HG03469 (cell line): ENCODE measurements around the gene OR2A25.
A peak's percentile ranks its signal among the peaks of the same experiment; 100 is the strongest.
"Not testable (repeated sequence)": the region's sequence is repeated elsewhere in the genome, so short reads cannot be mapped to it uniquely, and the experiment has no call there.

ENCODE experiments used
- ATAC-seq: cut with Tn5 transposase; IDR thresholded peaks from one replicate; pipeline ENCODE4 v1.9.1; 2021; ENCODE audit warnings: mild to moderate bottlenecking, moderate library complexity, moderate number of reproducible peaks; ENCODE audit not compliant: unreplicated experiment

OR2A25 gene, protein sequence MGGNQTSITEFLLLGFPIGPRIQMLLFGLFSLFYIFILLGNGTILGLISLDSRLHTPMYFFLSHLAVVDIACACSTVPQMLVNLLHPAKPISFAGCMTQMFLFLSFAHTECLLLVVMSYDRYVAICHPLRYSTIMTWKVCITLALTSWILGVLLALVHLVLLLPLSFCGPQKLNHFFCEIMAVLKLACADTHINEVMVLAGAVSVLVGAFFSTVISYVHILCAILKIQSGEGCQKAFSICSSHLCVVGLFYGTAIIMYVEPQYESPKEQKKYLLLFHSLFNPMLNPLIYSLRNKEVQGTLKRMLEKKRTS

DNA sequence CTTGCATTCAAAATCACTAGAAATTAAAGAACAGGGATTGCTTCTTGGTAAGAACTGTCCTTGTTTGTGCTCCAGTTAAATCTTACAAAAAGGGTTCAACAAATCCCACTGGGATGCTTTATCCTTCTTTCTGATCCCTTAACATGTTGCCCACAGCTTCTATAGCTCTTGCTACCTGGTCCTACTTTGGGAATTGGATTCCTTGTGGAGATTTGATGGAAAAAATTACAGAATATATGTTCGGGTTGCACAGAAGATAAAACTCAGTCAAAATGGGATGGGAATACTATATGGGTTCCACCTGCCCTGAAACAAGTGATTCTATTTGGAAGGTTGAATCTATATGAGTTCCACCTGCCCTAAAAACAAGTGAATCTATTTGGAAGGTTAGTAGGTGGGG, at the start of gene OR2A25:
TSS of gene OR2A25 (plus strand) at position 301 of the 400 bp plus-strand sequence. CDS start 4,409 bp downstream, outside the sequence.
- ATAC-seq, result no peak

DNA sequence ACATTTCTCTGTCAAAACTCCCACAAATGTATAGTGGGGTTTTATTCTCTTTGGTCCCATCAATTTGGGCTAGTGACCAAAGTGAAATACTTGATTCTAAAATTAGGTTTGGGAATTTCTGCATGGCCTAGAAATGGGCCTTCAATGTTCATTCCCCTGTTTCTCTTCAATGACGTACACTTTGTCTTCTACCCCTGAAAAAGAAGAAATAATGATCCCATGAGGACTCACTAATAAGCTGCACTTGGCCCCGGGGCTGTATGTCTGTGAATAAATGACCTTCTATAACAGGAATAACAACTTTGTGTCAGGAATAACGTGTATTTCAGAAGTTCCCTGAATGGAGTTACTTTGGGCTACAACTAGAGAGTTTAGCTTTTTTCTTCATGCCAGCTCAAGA, 49.3 kb upstream of the OR2A25 start:
- ATAC-seq, result no peak

DNA sequence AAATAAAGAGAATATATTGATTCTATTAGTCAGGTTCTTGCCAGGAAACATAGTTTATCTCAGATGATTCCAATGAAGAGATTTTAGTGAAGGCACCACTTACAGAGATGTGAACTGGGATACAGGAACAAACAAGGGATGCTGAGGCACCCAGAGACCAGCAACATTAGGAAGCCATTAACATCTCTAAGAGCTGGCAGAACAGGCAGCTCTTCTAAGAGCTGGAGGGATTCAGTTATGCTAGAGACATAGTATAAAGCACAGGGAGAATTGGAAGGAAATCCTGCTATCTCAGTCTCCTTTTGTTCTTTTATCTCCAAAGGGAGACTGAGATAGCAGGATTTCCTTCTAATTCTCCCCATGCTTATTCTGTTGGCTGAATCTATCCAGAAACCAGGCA, 47.4 kb upstream of the OR2A25 start:
- ATAC-seq, result no peak

DNA sequence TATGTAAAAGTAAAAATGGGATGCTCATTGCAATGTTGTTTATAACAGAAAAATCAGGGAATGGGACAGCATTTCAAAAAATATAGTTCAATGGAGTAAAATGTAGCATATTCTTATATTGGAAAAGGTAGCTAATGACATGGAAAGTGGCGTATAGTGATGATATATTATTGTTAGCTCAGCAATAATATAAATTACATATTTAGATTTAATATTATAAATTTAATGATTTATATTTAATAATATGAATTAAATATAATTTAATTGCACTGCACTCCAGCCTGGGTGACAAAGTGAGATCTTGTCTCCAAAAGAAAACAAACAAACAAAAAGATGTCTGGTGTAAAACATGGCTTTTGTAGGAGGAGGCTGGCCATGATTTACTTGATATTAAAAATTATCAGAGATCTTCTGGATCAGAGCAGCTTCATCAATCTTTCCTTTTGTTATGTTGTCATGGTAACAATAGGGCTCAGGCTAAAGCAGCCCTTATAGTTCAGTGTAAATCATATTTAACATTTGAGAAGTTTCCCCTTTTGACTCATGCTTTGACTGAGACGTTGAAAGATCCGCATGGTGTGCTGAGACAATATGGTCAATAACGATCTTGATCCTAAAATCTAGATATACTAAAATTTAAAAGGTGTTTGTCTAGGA, 46.3 kb upstream of the OR2A25 start:
- no peak for ATAC-seq

DNA sequence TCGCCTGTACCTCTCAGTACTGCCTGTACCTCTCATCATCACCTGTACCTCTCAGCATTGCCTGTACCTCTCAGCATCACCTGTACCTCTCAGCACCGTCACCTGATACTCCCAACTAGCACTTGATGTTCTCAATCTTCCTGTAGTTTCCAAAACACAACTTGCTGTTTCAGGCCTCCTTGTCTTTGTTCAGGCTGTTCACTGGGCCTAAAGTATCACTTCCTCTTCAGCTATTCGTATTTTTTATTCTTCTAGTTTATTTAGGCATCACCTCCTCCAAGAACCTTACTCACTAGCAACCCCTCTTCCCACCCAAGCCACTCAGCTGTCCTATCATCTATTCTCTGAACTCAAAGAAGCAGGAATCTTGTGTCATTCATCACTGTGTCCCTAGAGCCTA, 45.4 kb upstream of the OR2A25 start:
- no peak for ATAC-seq

DNA sequence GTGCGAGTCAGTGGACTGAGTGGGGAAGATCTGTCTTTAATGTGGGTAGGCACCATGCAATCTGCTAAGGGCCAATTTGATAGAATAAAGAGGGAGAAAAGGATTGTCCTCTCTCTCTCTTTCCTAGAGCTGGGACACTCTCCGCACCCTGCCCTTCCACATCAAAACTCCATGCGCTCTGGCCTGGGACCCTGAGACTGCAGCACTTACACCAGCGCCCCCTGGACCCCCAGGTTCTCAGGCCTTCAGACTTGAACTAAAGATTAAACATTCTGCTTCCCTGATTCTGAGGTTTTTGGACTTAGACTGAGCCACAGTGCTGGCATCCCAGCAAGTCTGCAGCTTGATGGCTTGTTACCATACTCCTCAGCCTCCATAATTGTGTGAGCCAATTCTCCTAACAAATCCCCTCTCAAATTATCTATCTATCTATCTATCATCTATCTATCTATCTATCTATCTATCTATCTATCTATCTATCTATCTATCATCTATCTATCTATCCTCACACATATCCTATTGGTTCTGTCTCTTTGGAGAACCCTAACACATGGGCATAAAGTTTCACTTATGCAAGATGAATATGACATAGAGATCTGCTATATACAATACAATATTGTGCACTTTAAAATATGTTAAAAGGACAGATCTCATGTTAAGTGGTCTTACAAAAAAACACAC, 43.3 kb upstream of the OR2A25 start:
- no peak for ATAC-seq

DNA sequence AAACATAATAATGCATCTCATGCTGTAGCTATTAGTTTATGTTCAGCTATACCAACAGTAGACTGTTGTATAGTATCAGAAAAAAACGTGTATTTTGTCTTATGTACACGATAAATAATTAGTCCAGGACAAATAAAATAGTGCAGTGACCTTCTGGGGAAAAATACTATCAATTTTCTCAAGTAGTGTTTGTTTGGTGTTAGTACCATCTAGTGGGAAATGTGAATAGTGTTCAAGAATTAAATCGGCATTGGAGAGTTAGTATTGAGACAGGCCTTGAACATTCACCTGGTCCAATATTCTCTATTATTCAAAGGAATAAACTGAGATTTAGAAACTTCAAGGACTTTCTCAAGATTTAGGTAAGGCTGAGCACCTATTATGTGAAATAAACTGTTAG, 42.5 kb upstream of the OR2A25 start:
- ATAC-seq, result no peak

DNA sequence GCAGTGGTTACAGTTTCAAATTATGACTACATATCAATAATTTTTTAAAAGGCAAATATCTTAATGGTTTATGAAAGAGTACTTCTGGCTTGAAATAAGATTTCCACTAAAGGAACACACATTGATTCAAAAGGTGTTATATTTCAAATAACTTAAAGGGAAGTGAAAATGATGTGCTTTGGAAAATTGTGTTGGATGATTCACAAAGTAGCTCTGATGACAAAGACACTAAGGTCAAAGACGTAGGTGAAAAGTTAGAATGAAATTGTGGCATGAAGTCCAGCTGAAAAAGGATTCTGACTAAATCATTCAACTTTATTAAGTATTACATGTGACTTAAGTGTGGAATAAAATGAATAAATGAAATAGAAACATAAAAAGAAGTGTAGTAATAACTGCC, 41.6 kb upstream of the OR2A25 start:
- ATAC-seq, result peak; percentile 39

DNA sequence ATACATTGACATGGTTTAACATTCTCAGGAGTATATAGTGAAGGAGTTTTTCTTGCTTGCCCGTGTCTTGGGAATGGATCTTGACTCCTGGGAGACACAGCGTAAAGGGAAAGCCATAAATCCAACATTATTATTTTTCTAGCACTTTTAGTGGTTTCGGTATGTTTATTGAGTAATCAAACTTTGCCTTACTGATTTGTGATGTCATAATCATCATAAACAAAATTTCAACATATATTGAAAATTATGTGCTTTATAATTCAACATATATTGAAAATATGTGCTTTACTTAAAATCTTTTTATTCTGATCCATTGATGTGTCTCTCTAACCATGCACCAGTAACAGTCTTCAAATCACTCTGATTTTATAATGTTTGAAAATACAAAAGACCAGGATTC, 41.1 kb upstream of the OR2A25 start:
- ATAC-seq, result no peak

DNA sequence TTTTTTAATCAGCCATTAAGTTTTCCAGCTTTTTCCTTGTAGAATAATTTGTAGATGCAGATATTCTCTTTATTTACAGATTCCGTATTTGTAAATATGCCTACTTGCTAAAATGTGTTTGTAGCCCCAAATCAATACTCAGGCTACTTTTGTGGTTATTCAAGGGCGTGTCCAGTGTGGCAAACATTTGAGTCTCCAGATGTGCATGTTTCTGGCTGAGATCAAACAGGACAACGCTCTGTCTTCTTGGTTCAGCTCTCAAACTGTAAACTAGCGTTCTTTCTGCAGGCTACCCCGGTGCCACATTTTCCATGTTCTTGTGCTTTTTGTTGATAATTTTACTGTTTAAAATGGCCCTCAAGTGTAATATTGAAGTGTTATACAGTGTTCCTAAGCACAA, 37.1 kb upstream of the OR2A25 start:
- no peak for ATAC-seq

DNA sequence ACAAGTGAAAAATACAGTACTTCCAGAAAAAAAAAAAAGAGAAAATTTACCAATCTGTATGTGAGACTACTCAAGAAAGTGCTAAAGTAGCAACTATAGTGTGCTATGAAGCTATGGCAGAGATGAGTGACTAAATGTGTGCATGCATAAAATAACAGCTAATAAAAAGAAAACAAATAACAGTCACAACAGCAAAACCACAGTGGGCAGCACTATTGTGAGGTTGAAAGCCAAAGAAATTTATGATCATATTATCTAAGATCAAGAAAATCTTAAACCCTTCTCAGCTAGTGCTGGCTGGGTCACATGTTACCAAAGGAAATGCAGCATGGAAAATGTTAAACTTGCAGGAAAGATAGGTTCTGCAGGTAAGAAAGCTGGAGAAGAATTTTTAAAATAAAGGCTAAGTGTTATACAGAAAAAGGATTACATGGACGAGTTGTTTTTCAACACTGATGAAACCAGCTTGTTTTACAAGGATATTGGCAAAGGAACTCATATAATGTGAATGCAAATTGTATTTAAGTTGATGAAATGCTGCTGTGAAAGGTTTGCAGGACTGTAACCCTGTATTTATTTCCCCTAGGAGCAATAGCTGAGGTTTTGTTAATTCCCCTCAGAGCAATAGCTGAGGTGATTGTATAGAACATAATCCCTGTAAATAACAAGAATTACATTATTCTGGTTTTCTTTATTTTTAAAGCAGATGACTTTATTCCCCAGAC, 36.5 kb upstream of the OR2A25 start:
- ATAC-seq, result no peak

DNA sequence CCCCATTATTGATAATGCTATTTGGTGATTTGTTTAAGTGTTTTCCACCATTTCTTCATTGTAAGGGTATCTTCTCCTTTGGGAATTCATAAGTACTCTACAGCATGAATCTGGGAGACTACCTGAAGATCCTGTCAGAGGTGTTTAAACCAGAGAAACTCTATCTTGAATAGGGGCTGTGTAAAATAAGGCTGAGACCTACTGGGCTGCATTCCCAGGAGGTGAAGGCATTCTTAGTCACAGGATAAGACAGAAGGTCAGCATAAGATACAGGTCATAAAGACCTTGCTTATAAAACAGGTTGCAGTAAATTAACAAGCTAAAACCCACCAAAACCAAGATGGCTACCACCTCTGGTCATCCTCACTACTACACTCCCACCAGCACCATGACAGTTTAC, 34.2 kb upstream of the OR2A25 start:
- no peak for ATAC-seq

DNA sequence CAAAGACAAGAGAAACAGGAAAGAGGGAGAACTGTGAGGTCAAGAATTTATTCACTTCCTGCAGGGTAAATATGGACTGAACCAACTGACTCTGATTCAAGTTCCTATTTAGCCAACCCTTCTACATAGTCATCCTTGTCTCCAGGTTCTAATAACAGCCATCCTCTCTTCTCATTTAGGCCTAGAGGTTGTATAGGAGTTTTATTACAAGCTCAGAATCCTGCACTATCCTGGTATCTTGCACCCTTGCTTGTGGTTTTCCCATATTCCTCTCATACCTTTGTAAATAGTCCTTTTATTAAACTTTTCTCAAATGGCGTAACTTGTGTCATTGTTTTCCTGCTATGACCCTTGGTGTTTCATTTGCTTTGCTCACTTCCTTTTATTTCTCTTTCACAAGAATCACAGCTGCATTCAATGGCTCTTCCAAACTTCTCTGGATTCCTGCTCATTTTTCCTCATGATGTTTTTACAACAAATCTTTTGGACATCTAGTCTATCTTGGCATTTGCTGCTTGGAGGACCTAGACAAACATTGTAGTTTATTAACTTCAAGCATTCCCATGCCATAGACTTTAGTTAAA, 33.2 kb upstream of the OR2A25 start:
- no peak for ATAC-seq

DNA sequence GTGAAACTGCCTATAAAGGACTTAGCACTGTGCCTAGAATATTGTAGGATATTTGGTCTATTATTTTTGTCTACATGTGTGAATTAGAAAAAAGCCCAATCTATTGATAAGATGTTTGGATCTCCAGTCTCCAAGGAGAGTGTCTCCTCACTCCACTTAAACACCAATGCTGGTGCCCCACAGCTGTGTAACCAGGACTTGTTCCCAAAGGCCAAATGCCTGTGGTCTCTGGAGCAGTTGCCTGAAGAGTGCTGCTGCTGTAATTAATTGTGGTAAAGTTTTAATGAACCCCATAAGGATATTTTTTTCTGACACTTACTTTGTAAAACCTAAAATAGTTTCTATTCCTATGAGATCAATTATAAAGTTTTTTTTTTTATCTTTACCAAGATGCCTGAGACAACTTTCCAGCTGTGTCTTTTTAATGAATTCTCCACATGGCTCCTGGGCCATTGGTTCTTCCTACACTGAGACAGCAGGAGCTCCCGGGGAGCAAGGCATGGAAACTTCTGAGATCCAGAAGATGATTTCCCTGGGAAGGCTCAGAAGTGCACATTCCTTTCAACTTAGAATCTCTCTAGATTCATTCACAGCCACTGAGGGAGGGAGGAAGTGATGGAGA, 32.1 kb upstream of the OR2A25 start:
- no peak for ATAC-seq

DNA sequence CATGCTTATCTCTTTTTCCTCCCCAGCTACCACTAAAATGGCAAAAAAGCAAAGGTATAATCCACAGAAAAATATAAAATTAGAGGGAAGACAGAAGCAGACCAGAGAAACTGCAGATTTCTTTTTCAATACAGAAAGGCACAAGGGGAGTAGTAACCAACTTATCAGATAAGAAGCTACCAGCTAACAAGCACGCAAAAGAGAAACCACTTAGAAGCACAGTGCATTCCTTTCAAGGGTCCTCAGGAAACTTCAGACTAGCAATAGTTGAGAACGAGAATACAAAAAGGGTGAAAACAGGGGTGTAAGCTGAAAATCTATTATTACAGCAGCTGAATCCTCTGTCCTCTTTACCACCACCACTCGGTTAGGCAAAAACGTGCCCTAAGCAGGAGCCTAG, 30.7 kb upstream of the OR2A25 start:
- ATAC-seq, result no peak

DNA sequence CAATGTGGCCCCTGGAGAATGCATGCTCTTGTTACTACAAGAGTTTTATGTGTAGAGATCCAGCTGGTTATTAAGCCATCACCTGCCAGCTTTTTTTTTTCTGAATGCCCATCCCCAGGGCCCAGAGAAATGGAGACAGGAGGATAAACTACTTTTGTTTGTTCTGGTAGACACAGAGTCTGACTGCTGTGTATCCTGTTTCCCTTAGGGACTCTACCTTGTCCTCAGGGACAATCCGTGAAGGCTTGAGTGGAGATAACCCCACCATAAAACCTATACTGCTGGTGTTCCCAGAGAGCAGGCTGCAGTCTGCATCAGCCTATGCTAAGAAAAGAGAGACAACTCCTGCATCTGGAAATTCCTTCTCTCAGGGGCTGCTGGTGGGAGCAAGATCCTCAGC, 21.0 kb upstream of the OR2A25 start, which contains the start of gene OR2A5:
TSS of gene OR2A5 (plus strand) at position 301 of the 400 bp plus-strand sequence. CDS start 1,454 bp downstream, outside the sequence.
- no peak for ATAC-seq

DNA sequence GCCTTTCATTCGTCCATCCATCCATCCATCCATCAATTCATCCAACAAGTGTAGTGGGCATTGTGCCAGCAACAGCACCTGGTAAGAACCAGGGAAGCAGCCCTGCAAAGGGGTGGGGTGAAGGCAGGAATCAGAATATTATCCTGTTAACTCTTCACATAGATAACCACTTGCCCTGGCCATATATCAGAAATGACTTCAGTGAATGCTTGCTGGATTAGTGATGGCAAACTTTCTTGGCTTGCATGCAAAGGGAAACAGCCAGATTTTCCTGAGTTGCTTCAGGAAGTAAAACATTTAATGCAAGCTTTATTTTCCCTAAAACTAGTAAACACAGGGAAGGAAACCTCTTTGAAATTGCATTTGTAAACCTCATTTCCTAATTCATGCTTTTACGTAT, 20.1 kb upstream of the OR2A25 start:
- no peak for ATAC-seq

DNA sequence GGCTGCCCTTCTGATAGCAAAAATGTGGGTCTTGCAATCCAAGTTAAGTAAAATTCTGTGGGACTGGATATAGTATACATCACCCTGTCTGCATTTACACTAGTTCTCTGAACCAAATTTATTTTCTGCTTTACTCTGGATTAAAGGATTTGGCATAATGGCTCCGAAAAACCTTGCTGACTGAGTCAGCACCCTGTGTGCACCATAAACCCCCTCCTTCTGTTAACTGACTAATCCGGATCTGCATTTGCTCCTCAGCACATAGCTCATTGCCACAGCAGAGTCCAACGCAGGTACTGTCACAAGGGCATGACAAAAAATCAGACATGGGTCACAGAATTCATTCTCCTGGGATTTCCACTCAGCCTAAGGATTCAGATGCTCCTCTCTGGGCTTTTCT, 19.5 kb upstream of the OR2A25 start:
- ATAC-seq, result no peak

DNA sequence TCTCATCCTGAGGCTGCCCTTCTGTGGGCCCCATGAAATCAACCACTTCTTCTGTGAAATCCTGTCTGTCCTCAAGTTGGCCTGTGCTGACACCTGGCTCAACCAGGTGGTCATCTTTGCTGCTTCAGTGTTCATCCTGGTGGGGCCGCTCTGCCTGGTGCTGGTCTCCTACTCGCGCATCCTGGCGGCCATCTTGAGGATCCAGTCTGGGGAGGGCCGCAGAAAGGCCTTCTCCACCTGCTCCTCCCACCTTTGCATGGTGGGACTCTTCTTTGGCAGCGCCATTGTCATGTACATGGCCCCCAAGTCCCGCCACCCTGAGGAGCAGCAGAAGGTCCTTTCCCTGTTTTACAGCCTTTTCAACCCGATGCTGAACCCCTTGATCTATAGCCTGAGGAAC, 18.7 kb upstream of the OR2A25 start:
- not testable (repeated sequence) for ATAC-seq

DNA sequence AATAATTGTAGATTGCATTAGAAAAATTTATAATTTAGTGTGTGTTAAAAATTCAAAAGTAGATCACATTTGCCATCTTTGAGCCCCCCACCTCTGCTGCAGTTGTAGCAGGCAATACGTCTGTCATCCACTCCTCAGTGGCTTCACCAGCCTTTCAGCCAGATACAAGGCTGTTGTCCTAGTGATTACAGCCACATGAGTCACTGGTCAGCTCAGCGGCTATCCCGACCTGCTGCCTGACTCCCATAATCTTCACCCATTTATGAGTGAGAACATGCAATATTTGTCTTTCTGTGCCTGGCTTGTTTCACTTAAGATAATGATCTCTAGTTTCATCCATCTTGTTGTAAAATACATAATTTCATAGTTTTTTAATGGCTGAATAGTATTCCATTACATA, 11.7 kb upstream of the OR2A25 start:
- no peak for ATAC-seq

DNA sequence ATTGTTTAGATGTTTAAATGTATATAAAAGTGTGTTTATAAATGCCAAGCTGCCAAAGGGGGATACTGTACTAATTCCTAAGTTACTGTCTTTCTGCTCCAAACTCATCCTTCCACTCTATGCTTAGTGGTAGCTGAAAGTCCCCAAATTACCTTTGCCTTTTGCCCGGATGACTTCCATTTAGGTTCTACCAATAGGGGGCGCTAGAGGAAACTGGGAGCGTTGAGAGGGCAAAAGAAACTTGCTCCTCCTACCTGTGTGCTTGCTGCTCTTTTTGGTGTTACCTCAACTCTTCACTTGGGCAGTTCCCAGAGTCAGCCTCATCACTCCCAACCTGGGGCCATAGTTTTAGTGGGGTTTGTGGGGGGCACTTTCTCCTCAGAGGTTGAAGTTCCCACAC, 5.9 kb upstream of the OR2A25 start:
- ATAC-seq, result no peak
